Measurements from ENCODE around the gene NMNAT3.

Gene NMNAT3

DNA sequence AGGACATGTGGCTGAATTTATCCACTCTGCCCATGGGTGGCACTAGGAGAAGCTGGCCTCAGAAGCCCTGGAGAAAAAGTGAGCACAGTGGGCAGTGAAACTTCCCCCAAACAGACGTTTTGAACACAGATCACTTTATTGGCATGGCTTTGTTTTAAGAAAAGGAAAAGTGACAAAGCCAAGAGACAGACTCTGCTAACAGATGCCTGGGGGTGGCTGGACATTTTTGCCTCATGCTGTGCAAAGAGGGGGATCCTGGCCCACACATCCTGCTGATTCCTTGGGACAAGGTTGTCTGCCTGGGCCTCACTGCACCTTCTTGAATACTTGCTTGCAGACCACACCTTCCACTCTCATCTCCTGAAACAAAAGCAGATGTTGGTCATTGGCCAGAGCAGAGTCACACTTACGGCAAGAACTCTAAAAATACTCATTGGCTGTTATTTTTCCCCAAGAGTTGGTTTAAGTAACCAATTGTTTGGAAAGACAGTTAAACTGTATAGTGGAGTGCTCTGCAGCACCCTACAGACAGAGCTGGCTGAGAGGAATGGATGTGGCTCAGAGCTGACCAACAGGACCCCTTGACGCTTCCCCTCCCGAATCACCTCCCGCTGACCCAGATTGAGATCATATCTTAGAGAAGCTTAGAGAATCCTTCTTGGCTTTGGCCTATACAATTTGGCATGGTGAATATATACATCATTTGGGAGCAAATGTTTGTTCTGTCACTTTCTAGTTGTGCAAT is 160.3 kb downstream of the NMNAT3 start:
- DNase-seq, result no peak

DNA sequence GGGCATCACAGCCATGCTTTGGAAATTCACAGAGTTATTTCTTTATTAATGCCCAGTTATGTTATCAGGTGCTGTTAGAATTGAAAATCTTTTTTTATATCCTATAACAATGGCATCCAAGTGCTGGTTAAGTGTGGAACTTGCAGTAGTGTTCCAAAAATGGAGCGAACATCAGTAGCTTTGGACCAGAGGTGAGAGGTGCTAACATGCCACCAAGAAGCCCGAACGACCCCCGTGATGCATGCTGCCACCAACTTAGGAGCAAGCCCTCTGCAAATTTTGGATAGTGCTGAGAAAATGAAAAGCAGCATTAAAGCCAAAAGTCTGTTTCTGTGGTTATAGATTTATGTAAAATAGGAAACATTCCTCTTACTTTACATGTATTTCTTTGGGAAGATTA is 163.0 kb downstream of the NMNAT3 start:
- DNase-seq, result no peak
